Osteocyte (in vitro differentiated cells): Measurements from ENCODE around the gene KLHL17. TPM values are rescaled to one million over a fixed set of nuclear protein-coding genes. Genes with fewer than 3 reads are reported as not detected.

Experiments used
- total RNA-seq: library from RNA; stranded (reverse); gene quantifications from 2 replicates; pipeline ENCODE4 v1.2.1, GENCODE V29; 2021

The KLHL17 gene
- total RNA-seq, 1 donor from 2014 or later: 31.7 TPM

Other genes with a start within 250 kb of the KLHL17 start
- gene SAMD11, start 36.7 kb upstream of the KLHL17 start, total RNA-seq: 16.6 and 19.5 TPM in 2 replicates
- 60.5 and 63.3 TPM in 2 replicates for gene NOC2L, start 1.3 kb upstream of the KLHL17 start, total RNA-seq
- 0.21 TPM in 2 replicates for gene PLEKHN1, start 5.9 kb downstream of the KLHL17 start, total RNA-seq
- gene PERM1, start 21.5 kb downstream of the KLHL17 start, total RNA-seq: 0.13 TPM in 1 of 2 replicates, not detected in the other
- 75.0 and 79.2 TPM in 2 replicates for gene HES4, start 39.5 kb downstream of the KLHL17 start, total RNA-seq
- 29.3 and 30.6 TPM in 2 replicates for gene ISG15, start 52.9 kb downstream of the KLHL17 start, total RNA-seq
- 175 and 191 TPM in 2 replicates for gene AGRN, start 59.5 kb downstream of the KLHL17 start, total RNA-seq
- not detected in 2 replicates for gene RNF223, start 113.7 kb downstream of the KLHL17 start, total RNA-seq
- 16.9 and 17.9 TPM in 2 replicates for gene C1orf159, start 155.5 kb downstream of the KLHL17 start, total RNA-seq
- not detected in 2 replicates for gene TTLL10, start 213.3 kb downstream of the KLHL17 start, total RNA-seq
- gene TNFRSF18, start 246.0 kb downstream of the KLHL17 start, total RNA-seq: not detected in 2 replicates